ENCODE measurements around the gene HNF4A.
"Not testable (repeated sequence)": the region's sequence is repeated elsewhere in the genome, so short reads cannot be mapped to it uniquely, and the experiment has no call there.

GRCh38 chr20:44327748-44328147 is 27.8 kb upstream of the HNF4A start:
- TF ChIP-seq, protein P1, sequence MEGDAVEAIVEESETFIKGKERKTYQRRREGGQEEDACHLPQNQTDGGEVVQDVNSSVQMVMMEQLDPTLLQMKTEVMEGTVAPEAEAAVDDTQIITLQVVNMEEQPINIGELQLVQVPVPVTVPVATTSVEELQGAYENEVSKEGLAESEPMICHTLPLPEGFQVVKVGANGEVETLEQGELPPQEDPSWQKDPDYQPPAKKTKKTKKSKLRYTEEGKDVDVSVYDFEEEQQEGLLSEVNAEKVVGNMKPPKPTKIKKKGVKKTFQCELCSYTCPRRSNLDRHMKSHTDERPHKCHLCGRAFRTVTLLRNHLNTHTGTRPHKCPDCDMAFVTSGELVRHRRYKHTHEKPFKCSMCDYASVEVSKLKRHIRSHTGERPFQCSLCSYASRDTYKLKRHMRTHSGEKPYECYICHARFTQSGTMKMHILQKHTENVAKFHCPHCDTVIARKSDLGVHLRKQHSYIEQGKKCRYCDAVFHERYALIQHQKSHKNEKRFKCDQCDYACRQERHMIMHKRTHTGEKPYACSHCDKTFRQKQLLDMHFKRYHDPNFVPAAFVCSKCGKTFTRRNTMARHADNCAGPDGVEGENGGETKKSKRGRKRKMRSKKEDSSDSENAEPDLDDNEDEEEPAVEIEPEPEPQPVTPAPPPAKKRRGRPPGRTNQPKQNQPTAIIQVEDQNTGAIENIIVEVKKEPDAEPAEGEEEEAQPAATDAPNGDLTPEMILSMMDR (IDR thresholded peaks at IDR 0.05), result not testable (repeated sequence)
- TF ChIP-seq POLR2A, POLR2AphosphoS5, EP300 (IDR thresholded peaks at IDR 0.05): not testable (repeated sequence)

Measured in sigmoid colon (tissue), 4 donors.